Keratinocyte (primary cell): ENCODE measurements around the gene TENT4A. TPM values are rescaled to one million over a fixed set of nuclear protein-coding genes. Genes with fewer than 3 reads are reported as not detected.

Experiments used
- DNase-seq: peaks from one replicate; pipeline ENCODE4 v3.0.0-alpha.2; 2011; ENCODE audit warnings: low read depth, missing footprints, low spot score
- FAIRE-seq: peaks from 2 replicates; lab custom pipeline; 2011; peaks lifted over from hg19 to GRCh38; lab: Jason Lieb, UNC
- H2AFZ ChIP-seq: 2 replicates; pipeline ENCODE4 v1.6.0; 2012; ENCODE audit warnings: low read length, control low read depth, inconsistent platforms; ENCODE audit not compliant: control insufficient read depth
- H3K27ac ChIP-seq: 2 replicates; pipeline ENCODE4 v1.5.1; 2011; ENCODE audit warnings: low read length; ENCODE audit not compliant: control insufficient read depth, insufficient read depth
- H3K27me3 ChIP-seq: 3 replicates; pipeline ENCODE4 v1.6.0; 2011; ENCODE audit warnings: low read length; ENCODE audit not compliant: control insufficient read depth, insufficient read depth; ENCODE audit errors: extremely low read depth
- H3K36me3 ChIP-seq, 2 experiments: 2 replicates in 1 of 2; 3 replicates in 1 of 2; pipeline ENCODE4 v1.5.1; 2011; ENCODE audit warnings: low read length in 2 of 2, mild to moderate bottlenecking in 1 of 2; ENCODE audit not compliant: control insufficient read depth in 2 of 2, insufficient read depth in 2 of 2; ENCODE audit errors: extremely low read depth in 1 of 2
- H3K4me1 ChIP-seq: 3 replicates; pipeline ENCODE4 v1.5.1; 2011; ENCODE audit warnings: low read length; ENCODE audit not compliant: control insufficient read depth, insufficient read depth; ENCODE audit errors: extremely low read depth
- H3K4me2 ChIP-seq: 3 replicates; pipeline ENCODE4 v1.6.0; 2011; ENCODE audit warnings: low read depth, low read length; ENCODE audit not compliant: control insufficient read depth, insufficient read depth; ENCODE audit errors: extremely low read depth
- H3K4me3 ChIP-seq, 3 experiments: fragments of 200-600 bp in 1 of 3; sonication (generic) in 1 of 3; 2 replicates in 2 of 3; 3 replicates in 1 of 3; pipeline ENCODE4 v1.5.1; 2011 to 2016; ENCODE audit warnings: low read length in 3 of 3, mild to moderate bottlenecking in 3 of 3, control low read depth in 2 of 3, inconsistent platforms in 1 of 3, low read depth in 1 of 3, mixed read lengths in 1 of 3, mixed run types in 1 of 3, moderate library complexity in 1 of 3; ENCODE audit not compliant: control insufficient read depth in 2 of 3, insufficient read depth in 2 of 3; ENCODE audit errors: extremely low read depth in 1 of 3
- H3K79me2 ChIP-seq: 2 replicates; pipeline ENCODE4 v1.6.0; 2012; ENCODE audit warnings: low read length; ENCODE audit not compliant: control insufficient read depth, insufficient read depth
- H3K9ac ChIP-seq: 3 replicates; pipeline ENCODE4 v1.6.0; 2011; ENCODE audit warnings: low read length; ENCODE audit not compliant: control insufficient read depth, insufficient read depth; ENCODE audit errors: extremely low read depth
- H3K9me1 ChIP-seq: 3 replicates; pipeline ENCODE4 v1.6.0; 2011; ENCODE audit warnings: low read length; ENCODE audit not compliant: control insufficient read depth, insufficient read depth; ENCODE audit errors: extremely low read depth
- H3K9me3 ChIP-seq: 2 replicates; pipeline ENCODE4 v1.5.1; 2012; ENCODE audit warnings: low read depth, low read length; ENCODE audit not compliant: control insufficient read depth
- H4K20me1 ChIP-seq: 3 replicates; pipeline ENCODE4 v1.6.0; 2011; ENCODE audit warnings: low read length; ENCODE audit not compliant: control insufficient read depth, insufficient read depth; ENCODE audit errors: extremely low read depth
- EZH2 ChIP-seq: IDR thresholded peaks from one replicate; pipeline ENCODE4 v1.6.1; 2012; ENCODE audit warnings: inconsistent platforms, mild to moderate bottlenecking, low read length, moderate library complexity
- dilution Hi-C: fragments of 300-500 bp; cut with MboI; formaldehyde crosslinking; loops from one replicate; pipeline ENCODE4 v1.7.0; 2020; ENCODE audit warnings: low sequenced_read_pairs; ENCODE audit not compliant: extremely low pct_ligation_motif_present
- polyA plus RNA-seq, 5 experiments: library from polyadenylated mRNA; depleted of rRNA in 3 of 5; stranded (reverse) in 3 of 5; stranded (forward) in 1 of 5; unstranded in 1 of 5; fragments of >200 nt; gene quantifications; 1 replicate in 1 of 5; 2 replicates in 3 of 5; 3 replicates in 1 of 5; pipeline versions ENCODE4 v1.2.1 to v1.2.3, GENCODE V29; 2011 to 2012; ENCODE audit warnings: missing spikeins in 2 of 5, low read depth in 1 of 5, low replicate concordance in 1 of 5
- TF ChIP-seq, protein P1 (sequence below), 3 experiments: IDR thresholded peaks in 1 of 3; conservative IDR thresholded peaks in 1 of 3; optimal IDR thresholded peaks in 1 of 3; 2 replicates in 2 of 3; 3 replicates in 1 of 3; pipeline versions ENCODE3 to v1.5.1; 2011; ENCODE audit warnings: low read length in 3 of 3, mild to moderate bottlenecking in 3 of 3, moderate library complexity in 2 of 3, control low read depth in 1 of 3, inconsistent platforms in 1 of 3; ENCODE audit not compliant: insufficient read depth in 2 of 3; ENCODE audit errors: extremely low read depth in 1 of 3

Gene TENT4A
- polyA plus RNA-seq, 1 donor (not counting 4 experiments of a cell fraction or from before 2014, with no cell fraction given) = 5.9 TPM

DNA sequence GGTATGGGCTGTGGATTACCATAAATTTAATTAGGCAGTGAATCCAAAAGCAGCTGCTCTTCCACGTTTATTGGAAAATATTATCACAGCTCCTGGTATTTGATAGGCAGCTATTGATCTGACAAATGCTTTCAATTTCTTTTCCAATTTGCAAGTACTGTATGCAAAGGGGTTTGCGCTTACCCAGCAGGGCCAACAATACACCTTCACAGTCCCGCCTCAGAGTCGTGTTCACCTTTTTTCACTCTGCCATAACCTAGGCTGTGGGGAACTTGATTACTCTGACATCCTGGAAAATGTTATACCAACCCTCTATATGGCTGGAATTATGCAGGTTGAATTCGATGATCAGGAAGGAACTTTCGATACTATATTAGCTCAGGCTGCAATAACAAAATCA, 32.3 kb upstream of the TENT4A start:
- no peaks in the 10 kb centered on the region for H3K9me1 ChIP-seq
- H3K4me3 ChIP-seq = no peak overlapping the region
- dilution Hi-C loops = no loop called here
- no peak overlapping the region for H3K4me2 ChIP-seq
- DNase-seq (no peak), FAIRE-seq (no peak)
- H3K27me3 ChIP-seq = no peaks in the 10 kb centered on the region
- no peaks in the 10 kb centered on the region for H3K9me3 ChIP-seq
- no peak overlapping the region for H3K9ac ChIP-seq
- peaks cover 8% of the 10 kb centered on the region for H3K4me1 ChIP-seq
- no peak overlapping the region for H2AFZ ChIP-seq
- no peak overlapping the region for H3K27ac ChIP-seq
- no peaks in the 10 kb centered on the region for H3K79me2 ChIP-seq
- peaks cover 0 to 3% of the 10 kb centered on the region in 2 experiments for H3K36me3 ChIP-seq
- H4K20me1 ChIP-seq = no peaks in the 10 kb centered on the region
- no peak for TF ChIP-seq EZH2
- TF ChIP-seq, protein P1, sequence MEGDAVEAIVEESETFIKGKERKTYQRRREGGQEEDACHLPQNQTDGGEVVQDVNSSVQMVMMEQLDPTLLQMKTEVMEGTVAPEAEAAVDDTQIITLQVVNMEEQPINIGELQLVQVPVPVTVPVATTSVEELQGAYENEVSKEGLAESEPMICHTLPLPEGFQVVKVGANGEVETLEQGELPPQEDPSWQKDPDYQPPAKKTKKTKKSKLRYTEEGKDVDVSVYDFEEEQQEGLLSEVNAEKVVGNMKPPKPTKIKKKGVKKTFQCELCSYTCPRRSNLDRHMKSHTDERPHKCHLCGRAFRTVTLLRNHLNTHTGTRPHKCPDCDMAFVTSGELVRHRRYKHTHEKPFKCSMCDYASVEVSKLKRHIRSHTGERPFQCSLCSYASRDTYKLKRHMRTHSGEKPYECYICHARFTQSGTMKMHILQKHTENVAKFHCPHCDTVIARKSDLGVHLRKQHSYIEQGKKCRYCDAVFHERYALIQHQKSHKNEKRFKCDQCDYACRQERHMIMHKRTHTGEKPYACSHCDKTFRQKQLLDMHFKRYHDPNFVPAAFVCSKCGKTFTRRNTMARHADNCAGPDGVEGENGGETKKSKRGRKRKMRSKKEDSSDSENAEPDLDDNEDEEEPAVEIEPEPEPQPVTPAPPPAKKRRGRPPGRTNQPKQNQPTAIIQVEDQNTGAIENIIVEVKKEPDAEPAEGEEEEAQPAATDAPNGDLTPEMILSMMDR (optimal IDR thresholded peaks at IDR 0.05 in 1 of 3, IDR thresholded peaks at IDR 0.05 in 1 of 3, conservative IDR thresholded peaks at IDR 0.05 in 1 of 3; ENCODE audit: extremely low read depth in 1 of 3, insufficient read depth in 2 of 3, low read length in 3 of 3) = no peak

DNA sequence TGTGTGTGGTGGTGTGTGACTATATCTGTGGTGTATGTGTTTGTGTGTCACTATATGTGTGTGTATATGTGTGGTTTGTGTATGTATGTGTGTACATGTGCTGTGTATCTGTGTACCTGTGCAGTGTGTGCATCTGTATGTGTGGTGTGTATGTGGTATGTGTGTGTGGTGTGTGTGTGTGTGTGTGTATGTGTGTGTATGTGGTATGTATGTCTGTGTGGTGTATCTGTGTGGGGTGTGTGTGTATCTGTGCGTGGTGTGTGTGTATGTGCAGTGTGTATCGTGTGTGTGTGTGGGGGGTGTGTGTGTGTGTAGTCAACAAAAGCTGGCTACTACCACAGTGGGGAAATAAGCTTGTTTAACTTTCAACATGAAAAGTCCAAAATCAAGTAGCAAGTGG, 31.6 kb upstream of the TENT4A start:
- Histone ChIP-seq H3K27ac (no peak overlapping the region), H2AFZ (no peak overlapping the region), H3K9me3 (no peaks in the 10 kb centered on the region), H3K79me2 (no peaks in the 10 kb centered on the region), H3K9me1 (no peaks in the 10 kb centered on the region), H3K4me3 (no peak overlapping the region), H4K20me1 (no peaks in the 10 kb centered on the region), H3K4me2 (no peak overlapping the region), H3K27me3 (no peaks in the 10 kb centered on the region), H3K9ac (no peak overlapping the region), H3K36me3 (peaks cover 0 to 3% of the 10 kb centered on the region in 2 experiments), H3K4me1 (peaks cover under 1% of the 10 kb centered on the region)
- dilution Hi-C loops = no loop called here
- DNase-seq (no peak), FAIRE-seq (no peak)
- no peak for TF ChIP-seq EZH2
- TF ChIP-seq, protein P1 (optimal IDR thresholded peaks at IDR 0.05 in 1 of 3, IDR thresholded peaks at IDR 0.05 in 1 of 3, conservative IDR thresholded peaks at IDR 0.05 in 1 of 3; ENCODE audit: extremely low read depth in 1 of 3, insufficient read depth in 2 of 3, low read length in 3 of 3) = no peak
